ENCODE results near the gene MBOAT1. TPM values are rescaled to one million over a fixed set of nuclear protein-coding genes. Genes with fewer than 3 reads are reported as not detected.

The MBOAT1 gene
- polyA plus RNA-seq, 1 of the 3 experiments (the other 2 are of a cell fraction) = 3.0 TPM

- no peaks in the 10 kb centered on the region for H3K27me3 ChIP-seq (ENCODE audit: insufficient read depth)
- H2AFZ ChIP-seq (ENCODE audit: low read depth) = no peak overlapping the region
- H3F3A ChIP-seq (replicated peaks; ENCODE audit: insufficient read depth) = no peaks in the 10 kb centered on the region
- ChIA-PET CTCF (no interaction called here), POLR2A (no interaction called here)
- H3K27ac ChIP-seq (ENCODE audit: low read depth in 2 of 2, low read length in 1 of 2) = no peak overlapping the region
- no peaks in the 10 kb centered on the region for H4K20me1 ChIP-seq (ENCODE audit: insufficient read depth)
- no peaks in the 10 kb centered on the region for H3K79me2 ChIP-seq (ENCODE audit: insufficient read depth)
- no peaks in the 10 kb centered on the region for H3K4me1 ChIP-seq (ENCODE audit: control insufficient read depth in 1 of 2, insufficient read depth in 2 of 2, low read depth in 1 of 2, low read length in 1 of 2)
- H3K9me2 ChIP-seq = no peaks in the 10 kb centered on the region
- no peaks in the 10 kb centered on the region for H3K36me3 ChIP-seq (replicated peaks in 1 of 2; ENCODE audit: control insufficient read depth in 1 of 2, insufficient read depth in 2 of 2, low read length in 1 of 2)
- DNase-seq = no peak
- H3K4me2 ChIP-seq = no peak overlapping the region
- no peak overlapping the region for H3K4me3 ChIP-seq (ENCODE audit: low read depth in 2 of 2, low read length in 1 of 2)
- TF ChIP-seq RAD21 (IDR thresholded peaks at IDR 0.05; ENCODE audit: low read length) (no peak), MXI1 (IDR thresholded peaks at IDR 0.05; ENCODE audit: low read depth, low read length) (no peak), FOSL2 (IDR thresholded peaks at IDR 0.05; ENCODE audit: borderline replicate concordance, low read depth) (no peak), POLR2AphosphoS5 (IDR thresholded peaks at IDR 0.05; ENCODE audit: low read depth, low read length) (no peak), RCOR1 (IDR thresholded peaks at IDR 0.05; ENCODE audit: low read length) (no peak), TAF1 (IDR thresholded peaks at IDR 0.05; ENCODE audit: borderline replicate concordance, low read depth, low read length) (no peak), RFX5 (IDR thresholded peaks at IDR 0.05; ENCODE audit: low read length) (no peak), ELF1 (IDR thresholded peaks at IDR 0.05) (no peak), NRF1 (IDR thresholded peaks at IDR 0.05; ENCODE audit: low read depth, low read length) (no peak), EZH2phosphoT487 (IDR thresholded peaks at IDR 0.05; ENCODE audit: borderline replicate concordance, low read depth) (no peak), RXRA (IDR thresholded peaks at IDR 0.05; ENCODE audit: borderline replicate concordance, low read depth) (no peak), USF2 (IDR thresholded peaks at IDR 0.05; ENCODE audit: borderline replicate concordance, low read depth, low read length) (no peak), REST (IDR thresholded peaks at IDR 0.05; ENCODE audit: low read depth, low read length) (no peak), NFIC (IDR thresholded peaks at IDR 0.05; ENCODE audit: borderline replicate concordance) (no peak), FOXM1 (IDR thresholded peaks at IDR 0.05; ENCODE audit: low read depth) (no peak), CTCF (IDR thresholded peaks at IDR 0.05) (no peak)
- TF ChIP-seq, protein P1, sequence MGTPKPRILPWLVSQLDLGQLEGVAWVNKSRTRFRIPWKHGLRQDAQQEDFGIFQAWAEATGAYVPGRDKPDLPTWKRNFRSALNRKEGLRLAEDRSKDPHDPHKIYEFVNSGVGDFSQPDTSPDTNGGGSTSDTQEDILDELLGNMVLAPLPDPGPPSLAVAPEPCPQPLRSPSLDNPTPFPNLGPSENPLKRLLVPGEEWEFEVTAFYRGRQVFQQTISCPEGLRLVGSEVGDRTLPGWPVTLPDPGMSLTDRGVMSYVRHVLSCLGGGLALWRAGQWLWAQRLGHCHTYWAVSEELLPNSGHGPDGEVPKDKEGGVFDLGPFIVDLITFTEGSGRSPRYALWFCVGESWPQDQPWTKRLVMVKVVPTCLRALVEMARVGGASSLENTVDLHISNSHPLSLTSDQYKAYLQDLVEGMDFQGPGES (IDR thresholded peaks at IDR 0.05; ENCODE audit: low read depth, low read length) = no peak
- TF ChIP-seq, protein P2, sequence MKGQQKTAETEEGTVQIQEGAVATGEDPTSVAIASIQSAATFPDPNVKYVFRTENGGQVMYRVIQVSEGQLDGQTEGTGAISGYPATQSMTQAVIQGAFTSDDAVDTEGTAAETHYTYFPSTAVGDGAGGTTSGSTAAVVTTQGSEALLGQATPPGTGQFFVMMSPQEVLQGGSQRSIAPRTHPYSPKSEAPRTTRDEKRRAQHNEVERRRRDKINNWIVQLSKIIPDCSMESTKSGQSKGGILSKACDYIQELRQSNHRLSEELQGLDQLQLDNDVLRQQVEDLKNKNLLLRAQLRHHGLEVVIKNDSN (IDR thresholded peaks at IDR 0.05; ENCODE audit: borderline replicate concordance, low read depth) = no peak
- no peaks in the 10 kb centered on the region for H3K9me3 ChIP-seq
- WGBS (ENCODE audit: low lambda C conversion rate) = 98% methylated on average over 3 of the region's 3 CpGs
- no peak overlapping the region for H3K9ac ChIP-seq
These were observed 39.3 kb downstream of the MBOAT1 start for GRCh38 chr6:20172842-20173456.

Data from SK-N-SH (cell line).